GM12864 (cell line): Measurements from ENCODE around the gene LRRC39.

Experiments used
- DNase-seq: peaks from one replicate; pipeline ENCODE4 v3.0.0-alpha.2; 2011; ENCODE audit warnings: low read depth
- H3K4me3 ChIP-seq: 2 replicates; pipeline ENCODE4 v1.5.1; 2011; ENCODE audit warnings: mild to moderate bottlenecking, low read depth, low read length, control low read depth
- TF ChIP-seq, protein P1 (sequence below): IDR thresholded peaks from 2 replicates; pipeline ENCODE4 v1.5.1; 2011; ENCODE audit warnings: low read depth, mild to moderate bottlenecking, moderate library complexity, low read length, control low read depth, inconsistent platforms; ENCODE audit errors: missing control alignments

Gene LRRC39

DNA sequence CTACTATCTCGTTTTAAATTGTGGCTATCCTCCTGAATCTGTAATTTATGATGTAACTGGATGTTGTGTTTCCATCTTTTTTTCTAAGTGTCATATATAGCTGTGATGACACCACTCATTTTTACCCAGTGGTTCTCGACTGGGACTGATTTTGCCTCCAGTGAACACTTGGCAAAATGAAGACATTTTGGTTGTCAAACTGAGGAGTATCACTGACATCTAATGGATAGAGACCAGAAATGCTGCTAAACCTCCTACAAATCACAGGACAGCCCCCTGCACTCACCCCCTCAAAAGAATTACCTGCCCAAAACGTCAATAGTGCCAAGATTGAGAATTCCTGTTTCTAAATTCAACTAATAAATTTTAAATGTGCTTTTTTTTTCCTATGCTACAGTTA lies 43.2 kb downstream of the LRRC39 start:
- DNase-seq: no peak
- TF ChIP-seq, protein P1, sequence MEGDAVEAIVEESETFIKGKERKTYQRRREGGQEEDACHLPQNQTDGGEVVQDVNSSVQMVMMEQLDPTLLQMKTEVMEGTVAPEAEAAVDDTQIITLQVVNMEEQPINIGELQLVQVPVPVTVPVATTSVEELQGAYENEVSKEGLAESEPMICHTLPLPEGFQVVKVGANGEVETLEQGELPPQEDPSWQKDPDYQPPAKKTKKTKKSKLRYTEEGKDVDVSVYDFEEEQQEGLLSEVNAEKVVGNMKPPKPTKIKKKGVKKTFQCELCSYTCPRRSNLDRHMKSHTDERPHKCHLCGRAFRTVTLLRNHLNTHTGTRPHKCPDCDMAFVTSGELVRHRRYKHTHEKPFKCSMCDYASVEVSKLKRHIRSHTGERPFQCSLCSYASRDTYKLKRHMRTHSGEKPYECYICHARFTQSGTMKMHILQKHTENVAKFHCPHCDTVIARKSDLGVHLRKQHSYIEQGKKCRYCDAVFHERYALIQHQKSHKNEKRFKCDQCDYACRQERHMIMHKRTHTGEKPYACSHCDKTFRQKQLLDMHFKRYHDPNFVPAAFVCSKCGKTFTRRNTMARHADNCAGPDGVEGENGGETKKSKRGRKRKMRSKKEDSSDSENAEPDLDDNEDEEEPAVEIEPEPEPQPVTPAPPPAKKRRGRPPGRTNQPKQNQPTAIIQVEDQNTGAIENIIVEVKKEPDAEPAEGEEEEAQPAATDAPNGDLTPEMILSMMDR: peak; percentile 35
- H3K4me3 ChIP-seq: no peak overlapping the region

DNA sequence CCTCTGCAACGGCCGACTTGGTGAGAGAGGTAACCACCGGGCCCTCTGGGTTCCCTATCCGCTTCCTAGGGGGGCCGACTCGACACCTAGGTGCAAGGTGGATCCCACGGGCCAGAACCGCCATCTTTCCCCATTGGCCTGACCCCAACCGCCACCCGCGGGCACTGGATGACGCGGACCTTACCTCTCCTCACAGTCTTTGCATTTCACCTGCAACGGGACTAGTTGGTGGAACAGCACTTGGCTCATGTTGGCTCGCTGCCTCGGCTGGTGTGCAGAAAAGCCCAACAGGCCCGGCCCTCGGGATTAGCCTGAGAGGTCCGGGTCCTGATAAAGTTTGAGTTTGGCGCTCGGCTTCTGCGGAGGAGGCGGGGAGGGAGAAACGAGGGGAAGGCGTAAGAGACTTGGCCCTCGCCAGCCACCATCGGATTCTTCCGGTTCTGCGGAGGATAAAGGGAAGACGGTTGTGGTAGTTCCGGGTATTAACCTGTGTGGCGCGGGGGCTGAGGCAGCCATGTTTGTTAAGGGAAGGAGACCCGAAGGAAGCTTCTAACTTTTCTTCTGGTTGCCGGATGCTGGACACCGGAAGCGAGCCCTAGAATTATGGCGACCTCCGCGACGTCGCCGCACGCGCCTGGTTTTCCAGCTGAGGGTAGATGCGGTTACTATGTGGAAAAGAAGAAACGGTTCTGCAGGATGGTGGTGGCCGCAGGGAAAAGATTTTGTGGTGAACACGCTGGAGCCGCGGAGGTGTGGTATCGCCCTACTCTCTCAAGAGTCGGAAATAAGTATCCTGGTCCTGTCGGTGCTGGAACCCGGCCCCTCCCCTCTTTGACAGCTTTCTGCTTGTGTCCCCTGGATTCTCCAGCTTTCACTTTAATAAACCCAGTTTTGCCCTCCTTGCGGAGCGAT lies 45.2 kb downstream of the LRRC39 start, which contains the start of the genes SASS6 and TRMT13:
Gene SASS6 (minus strand): TSS at position 365 of the 912 bp plus-strand sequence. CDS start 116 bp downstream, at position 249.
Gene TRMT13 (plus strand): TSS at position 598 of the 912 bp plus-strand sequence. CDS start 6 bp downstream, at position 604.
- TF ChIP-seq, protein P1: no peak
- H3K4me3 ChIP-seq: peak within 1 kb of the TSS; percentile 89
- DNase-seq: peak; percentile 97

DNA sequence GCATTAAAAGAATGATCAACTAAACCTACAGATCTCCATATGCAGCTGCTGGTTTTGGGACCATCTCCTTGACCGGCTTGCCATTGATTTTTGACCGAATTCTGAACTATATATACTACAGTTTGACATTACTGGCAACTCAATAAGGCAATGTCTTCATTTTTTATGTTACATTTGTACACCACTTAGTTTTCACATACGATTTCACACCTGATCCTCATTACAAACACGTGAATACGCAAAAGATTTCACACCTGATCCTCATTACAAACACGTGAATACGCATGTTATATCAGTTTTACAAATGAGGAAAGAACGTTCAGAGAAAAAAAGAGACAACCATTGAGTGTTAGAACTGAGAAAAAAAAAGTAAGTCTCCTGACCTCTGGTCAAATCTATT lies 46.4 kb downstream of the LRRC39 start:
- TF ChIP-seq, protein P1: no peak

DNA sequence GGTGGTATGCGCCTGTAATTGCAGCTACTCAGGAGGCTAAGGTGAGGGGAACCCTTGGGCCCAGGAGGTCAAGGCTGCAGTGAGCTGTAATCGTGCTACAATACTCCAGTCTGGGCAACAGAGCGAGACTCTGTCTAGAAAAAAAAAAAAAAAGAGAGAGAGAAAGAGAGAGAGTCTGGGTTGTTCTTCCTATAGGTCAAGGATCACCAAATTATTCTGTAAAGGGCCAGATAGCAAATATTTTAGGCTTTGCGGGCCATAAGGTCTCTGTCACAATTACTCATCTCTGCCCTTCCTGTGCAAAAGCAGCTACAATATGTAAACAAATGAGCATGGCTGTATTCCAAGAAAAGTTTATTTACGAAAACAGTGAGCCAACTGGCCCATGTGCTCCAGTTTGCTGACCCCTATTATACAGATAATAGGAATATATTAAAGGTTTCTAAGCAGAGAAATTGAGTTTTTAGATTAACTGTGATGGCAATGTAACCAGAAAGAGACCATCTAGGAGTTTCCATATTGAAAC lies 47.4 kb downstream of the LRRC39 start:
- no peak for DNase-seq
- peak overlapping the region; percentile 3; the same call in 1 of the 2 replicates for H3K4me3 ChIP-seq
- TF ChIP-seq, protein P1: no peak

More for the DNA sequence above, 46.4 kb downstream of the LRRC39 start:
- H3K4me3 ChIP-seq: peak overlapping the region; percentile 89
- DNase-seq: no peak

DNA sequence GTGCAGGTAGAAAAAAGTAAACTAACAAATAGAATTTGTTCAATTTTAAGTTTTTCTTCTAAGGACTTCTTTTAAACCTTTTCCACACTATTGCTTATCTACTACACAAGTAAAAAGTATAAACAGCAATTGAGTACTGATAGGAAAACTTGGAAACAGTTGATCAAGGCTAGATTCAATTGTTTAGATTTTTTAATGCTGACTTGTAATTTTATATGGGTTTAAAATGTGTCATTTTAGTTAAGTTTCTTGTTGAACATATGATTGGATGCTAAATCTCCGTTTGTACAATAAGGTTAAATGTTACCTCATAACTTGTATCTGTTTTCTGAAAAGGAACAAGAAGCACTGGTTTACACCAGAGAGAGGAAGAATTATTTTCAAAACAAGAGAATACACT lies 50.8 kb downstream of the LRRC39 start:
- TF ChIP-seq, protein P1: no peak
- DNase-seq: no peak
- H3K4me3 ChIP-seq: no peak overlapping the region

DNA sequence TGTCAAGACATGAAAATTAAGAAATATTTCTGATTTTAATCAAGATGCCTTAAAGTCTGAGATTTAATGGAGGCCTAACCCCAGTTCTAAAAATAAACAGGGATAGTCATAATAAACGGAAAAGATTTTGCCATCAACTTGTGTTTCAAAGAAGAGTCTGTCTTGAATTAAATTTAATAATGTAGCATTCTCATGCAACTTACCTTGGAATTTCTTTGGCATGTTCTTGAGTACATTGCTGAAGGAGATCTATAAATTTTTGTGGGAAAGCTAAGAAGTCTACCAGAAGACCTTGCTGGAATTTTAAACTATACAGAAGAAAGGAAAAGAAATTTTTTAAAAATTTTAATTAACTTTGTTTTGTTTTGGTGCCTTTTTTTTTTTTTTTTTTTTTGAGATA lies 55.9 kb downstream of the LRRC39 start:
- no peak overlapping the region for H3K4me3 ChIP-seq
- TF ChIP-seq, protein P1: no peak
- DNase-seq: no peak
